Chondrocyte (in vitro differentiated cells): Measurements from ENCODE around the gene NPC1. TPM values are rescaled to one million over a fixed set of nuclear protein-coding genes. Genes with fewer than 3 reads are reported as not detected.

Experiments used
- DNase-seq: peaks from one replicate; pipeline ENCODE4 v3.0.0; 2021; ENCODE audit warnings: mixed read lengths, low spot score
- H3K27ac Mint-ChIP-seq: one replicate; pipeline ENCODE4 v1.8.0; 2021; ENCODE audit warnings: mild to moderate bottlenecking, moderate library complexity, mixed read lengths; ENCODE audit not compliant: unreplicated experiment
- H3K27me3 Mint-ChIP-seq: 2 replicates; pipeline ENCODE4 v1.8.0; 2021; ENCODE audit warnings: low read depth, mixed read lengths
- H3K36me3 Mint-ChIP-seq: 2 replicates; pipeline ENCODE4 v1.8.0; 2021; ENCODE audit warnings: low read depth, mixed read lengths
- H3K4me1 Mint-ChIP-seq: 2 replicates; pipeline ENCODE4 v1.8.0; 2021; ENCODE audit warnings: low read depth, mild to moderate bottlenecking, mixed read lengths
- H3K4me3 Mint-ChIP-seq: one replicate; pipeline ENCODE4 v1.8.0; 2021; ENCODE audit warnings: mild to moderate bottlenecking, moderate library complexity, mixed read lengths; ENCODE audit not compliant: unreplicated experiment
- H3K9me3 Mint-ChIP-seq: 2 replicates; pipeline ENCODE4 v1.8.0; 2021; ENCODE audit warnings: low read depth, mixed read lengths
- total RNA-seq: library from RNA; stranded (reverse); gene quantifications from 3 replicates; pipeline ENCODE4 v1.2.1, GENCODE V29; 2021
- TF ChIP-seq, protein P1 (sequence below): fragments of 200-600 bp; sonication (generic); IDR thresholded peaks from 2 replicates; pipeline ENCODE4 v1.5.0; 2021; ENCODE audit warnings: antibody characterized with exemption, mild to moderate bottlenecking, moderate library complexity

The NPC1 gene
- total RNA-seq, 1 donor from 2014 or later: 48.2 TPM

DNA sequence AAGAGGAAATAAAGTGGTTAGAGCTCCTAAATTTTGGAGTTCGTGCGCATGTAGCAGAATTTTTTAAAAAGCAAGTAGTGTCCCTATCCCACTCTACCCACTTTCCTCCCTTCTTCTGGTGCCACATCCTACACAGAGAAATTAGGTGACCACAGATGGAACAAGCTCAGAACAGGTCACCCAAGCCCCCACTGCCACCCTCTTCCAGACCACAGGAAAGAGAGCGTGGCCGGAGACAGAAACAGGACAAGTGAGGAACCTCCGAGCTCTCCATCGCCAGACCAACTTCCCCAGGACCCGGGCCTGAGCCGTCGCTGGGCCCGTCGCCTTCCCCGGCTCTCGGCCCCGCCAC is 433 bp downstream of the NPC1 start:
- Mint-ChIP-seq H3K27me3 (no peaks in the 10 kb centered on the region), H3K27ac (peak overlapping the region; percentile 99), H3K9me3 (no peaks in the 10 kb centered on the region), H3K4me1 (peaks cover 57% of the 10 kb centered on the region), H3K36me3 (no peaks in the 10 kb centered on the region), H3K4me3 (peak overlapping the region; percentile 94)
- DNase-seq: no peak
- TF ChIP-seq, protein P1, sequence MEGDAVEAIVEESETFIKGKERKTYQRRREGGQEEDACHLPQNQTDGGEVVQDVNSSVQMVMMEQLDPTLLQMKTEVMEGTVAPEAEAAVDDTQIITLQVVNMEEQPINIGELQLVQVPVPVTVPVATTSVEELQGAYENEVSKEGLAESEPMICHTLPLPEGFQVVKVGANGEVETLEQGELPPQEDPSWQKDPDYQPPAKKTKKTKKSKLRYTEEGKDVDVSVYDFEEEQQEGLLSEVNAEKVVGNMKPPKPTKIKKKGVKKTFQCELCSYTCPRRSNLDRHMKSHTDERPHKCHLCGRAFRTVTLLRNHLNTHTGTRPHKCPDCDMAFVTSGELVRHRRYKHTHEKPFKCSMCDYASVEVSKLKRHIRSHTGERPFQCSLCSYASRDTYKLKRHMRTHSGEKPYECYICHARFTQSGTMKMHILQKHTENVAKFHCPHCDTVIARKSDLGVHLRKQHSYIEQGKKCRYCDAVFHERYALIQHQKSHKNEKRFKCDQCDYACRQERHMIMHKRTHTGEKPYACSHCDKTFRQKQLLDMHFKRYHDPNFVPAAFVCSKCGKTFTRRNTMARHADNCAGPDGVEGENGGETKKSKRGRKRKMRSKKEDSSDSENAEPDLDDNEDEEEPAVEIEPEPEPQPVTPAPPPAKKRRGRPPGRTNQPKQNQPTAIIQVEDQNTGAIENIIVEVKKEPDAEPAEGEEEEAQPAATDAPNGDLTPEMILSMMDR: no peak

DNA sequence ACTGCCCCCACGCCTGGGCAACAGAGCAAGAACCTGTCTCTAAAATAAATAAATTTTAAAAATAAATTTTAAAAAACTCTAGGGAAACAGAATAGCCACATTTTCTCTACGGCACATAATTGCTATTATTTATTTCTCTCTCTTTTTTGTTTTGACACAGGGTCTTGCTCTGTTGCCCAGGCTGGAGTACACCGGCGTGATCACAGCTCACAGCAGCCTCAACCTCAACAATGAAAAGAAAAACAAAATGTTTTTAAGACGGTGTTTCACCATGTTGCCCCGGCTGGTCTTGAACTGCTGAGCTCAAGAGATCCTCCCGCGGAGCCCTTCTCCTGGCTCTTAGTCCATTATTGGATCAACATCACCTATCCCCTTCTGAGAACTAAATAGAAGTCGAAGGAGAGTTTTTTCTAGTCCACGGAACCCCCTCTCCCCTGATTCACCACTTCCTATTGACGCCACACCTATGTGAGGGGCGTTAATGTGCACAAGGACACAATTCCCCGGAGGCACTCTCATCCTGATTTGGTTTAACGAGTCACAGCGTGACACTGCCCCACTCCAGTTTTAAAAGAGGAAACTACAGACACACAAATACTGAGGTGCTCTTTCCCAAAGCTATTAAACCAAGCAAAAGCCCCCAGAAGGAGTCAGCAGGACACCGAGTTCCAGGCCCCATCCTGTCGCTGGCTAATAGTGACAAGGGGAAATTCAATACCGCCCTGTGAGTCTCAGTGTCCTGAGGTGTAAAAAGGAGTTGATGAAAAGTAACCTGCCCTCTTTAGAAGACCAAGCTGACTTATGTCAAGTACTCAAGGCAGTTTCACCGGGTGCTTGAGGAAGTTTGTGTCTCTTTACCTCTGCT is 1.1 kb downstream of the NPC1 start:
- H3K27me3 Mint-ChIP-seq: no peaks in the 10 kb centered on the region
- DNase-seq: no peak
- no peaks in the 10 kb centered on the region for H3K9me3 Mint-ChIP-seq
- H3K4me1 Mint-ChIP-seq: peaks cover 63% of the 10 kb centered on the region
- TF ChIP-seq, protein P1: no peak
- H3K36me3 Mint-ChIP-seq: no peaks in the 10 kb centered on the region
- peak overlapping the region; percentile 94 for H3K4me3 Mint-ChIP-seq
- peak overlapping the region; percentile 99 for H3K27ac Mint-ChIP-seq

DNA sequence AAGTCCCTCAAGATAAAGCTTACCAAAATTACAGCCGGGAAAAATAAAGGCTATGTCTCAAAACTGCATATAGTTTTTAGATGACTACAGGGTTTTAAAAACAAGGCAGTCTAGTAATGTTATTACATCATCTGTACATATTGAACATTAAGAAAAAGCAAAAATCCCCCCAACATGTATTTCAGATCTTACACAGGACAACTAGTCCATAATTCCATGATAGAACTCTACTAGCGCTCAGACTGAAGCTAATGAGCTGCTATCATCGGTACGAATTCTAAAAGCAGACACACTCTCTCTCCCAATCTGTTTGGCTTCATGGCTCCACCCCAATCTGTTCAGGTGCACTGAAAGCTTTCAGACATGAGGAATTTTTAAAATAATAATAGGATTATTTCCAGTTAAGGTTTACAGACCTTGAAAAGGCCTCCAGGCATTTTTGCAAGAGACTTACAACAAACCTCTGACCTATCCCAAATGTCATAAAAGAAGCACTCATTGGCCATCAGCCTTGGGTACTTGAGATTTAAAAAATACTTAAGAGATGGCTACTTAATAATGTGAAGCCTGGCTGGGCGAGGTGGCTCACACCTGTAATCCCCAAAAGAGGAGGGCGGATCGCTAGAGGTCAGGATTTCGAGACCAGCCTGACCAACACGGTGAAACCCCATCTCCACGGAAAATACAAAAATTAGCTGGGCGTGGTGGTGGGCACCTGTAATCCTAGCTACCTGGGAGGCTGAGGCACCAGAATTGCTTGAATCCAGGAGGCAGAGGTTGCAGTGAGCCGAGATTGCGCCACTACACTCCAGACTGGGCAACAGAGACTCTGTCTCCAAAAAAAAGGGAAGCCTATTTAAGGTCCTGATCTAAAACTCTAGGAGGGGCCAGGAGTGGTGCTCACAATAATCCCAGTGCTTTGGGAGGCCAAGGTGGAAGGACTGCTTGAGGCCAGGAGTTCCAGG is 2.0 kb downstream of the NPC1 start:
- Mint-ChIP-seq H3K4me1 (peaks cover 72% of the 10 kb centered on the region), H3K4me3 (peak overlapping the region; percentile 31), H3K27me3 (no peaks in the 10 kb centered on the region), H3K9me3 (no peaks in the 10 kb centered on the region), H3K36me3 (no peaks in the 10 kb centered on the region), H3K27ac (peak overlapping the region; percentile 57)
- TF ChIP-seq, protein P1: no peak
- no peak for DNase-seq

DNA sequence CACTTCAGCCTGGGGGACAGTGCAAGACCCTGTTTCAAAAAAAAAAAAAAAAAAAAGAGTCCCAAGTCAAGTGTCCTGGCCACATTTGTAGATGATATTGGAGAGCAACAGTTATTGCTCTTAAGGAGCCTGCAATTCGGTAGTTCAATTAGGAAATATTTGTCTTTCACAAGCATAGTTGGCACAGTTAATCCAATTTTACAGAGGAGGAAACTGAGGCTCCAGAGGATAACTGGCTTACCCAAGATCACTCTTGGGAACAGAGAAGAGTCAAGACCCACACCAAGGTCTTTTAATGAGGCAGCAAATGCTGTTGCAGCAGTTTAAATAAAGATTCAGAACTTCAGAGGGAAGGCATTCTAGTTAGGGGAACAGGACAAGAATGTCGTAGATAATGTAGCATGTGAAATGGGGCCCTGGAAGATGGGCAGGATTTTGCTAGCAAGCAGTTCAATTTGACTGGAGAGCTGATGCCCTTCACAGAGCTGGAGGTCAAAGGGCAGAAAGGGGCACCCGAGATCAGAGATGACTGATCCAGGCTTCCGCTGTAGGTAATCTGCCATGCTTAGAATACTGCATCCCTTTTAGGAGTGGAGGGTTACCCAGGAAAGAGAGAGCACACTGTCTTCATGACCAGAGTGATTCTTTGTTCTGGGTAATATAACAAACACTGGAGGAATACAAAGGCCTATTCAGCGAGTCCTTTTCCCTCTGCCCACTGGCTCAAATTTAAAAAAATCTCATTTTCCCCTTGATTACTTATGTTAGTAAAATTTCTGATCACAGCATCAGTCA is 3.0 kb downstream of the NPC1 start:
- no peaks in the 10 kb centered on the region for H3K9me3 Mint-ChIP-seq
- H3K4me1 Mint-ChIP-seq: peaks cover 67% of the 10 kb centered on the region
- no peak for DNase-seq
- TF ChIP-seq, protein P1: no peak
- H3K27me3 Mint-ChIP-seq: no peaks in the 10 kb centered on the region
- H3K27ac Mint-ChIP-seq: peak overlapping the region; percentile 0
- H3K4me3 Mint-ChIP-seq: no peak overlapping the region
- no peaks in the 10 kb centered on the region for H3K36me3 Mint-ChIP-seq
